ENCODE measurements around the gene CUTA. TPM values are rescaled to one million over a fixed set of nuclear protein-coding genes. Genes with fewer than 3 reads are reported as not detected.
A peak's percentile ranks its signal among the peaks of the same experiment; 100 is the strongest.

CUTA gene
- total and polyA plus RNA-seq, 2 of the 13 experiments (the other 11 are each of a cell fraction or from before 2014, with no cell fraction given), result 170 to 180 TPM

GRCh38 chr6:33410711-33411631, 6.9 kb downstream of the CUTA start, which contains the start of gene PHF1 (continued):
- peak; percentile 35 for TF ChIP-seq ZNF687 (CRISPR knock-in tag; IDR thresholded peaks at IDR 0.05)
- TF ChIP-seq KMT2A (CRISPR knock-in tag; IDR thresholded peaks at IDR 0.05), result peak; percentile 20; the same call in 1 of the 2 replicates
- 0 out of 2 replicates have a peak, but pooled peaks have one; percentile 15 for TF ChIP-seq MAZ (IDR thresholded peaks at IDR 0.05; ENCODE audit: borderline replicate concordance, low read depth, low read length)
- TF ChIP-seq MAZ (CRISPR knock-in tag; IDR thresholded peaks at IDR 0.05; ENCODE audit: low read depth), result no peak; the same call in 1 of the 2 replicates
- peak; percentile 52; the same call in 1 of the 2 replicates for TF ChIP-seq KDM2A (CRISPR knock-in tag; IDR thresholded peaks at IDR 0.05; ENCODE audit: borderline replicate concordance, low read depth)
- no peak for TF ChIP-seq ZNF343 (CRISPR knock-in tag; IDR thresholded peaks at IDR 0.05)
- TF ChIP-seq ARNT2 (CRISPR knock-in tag; IDR thresholded peaks at IDR 0.05; ENCODE audit: low read depth), result 0 out of 2 replicates have a peak, but pooled peaks have one; percentile 45
- TF ChIP-seq ZNF414 (CRISPR knock-in tag; IDR thresholded peaks at IDR 0.05), result peak; percentile 49; the same call in 1 of the 2 replicates
- TF ChIP-seq KLF6 (CRISPR knock-in tag; IDR thresholded peaks at IDR 0.05), result no peak
- peak; percentile 59; the same call in 1 of the 2 replicates for TF ChIP-seq DNMT1 (CRISPR knock-in tag; IDR thresholded peaks at IDR 0.05)
- TF ChIP-seq ZNF552 (CRISPR knock-in tag; IDR thresholded peaks at IDR 0.05; ENCODE audit: borderline replicate concordance), result no peak
- TF ChIP-seq NFKBIZ (CRISPR knock-in tag; IDR thresholded peaks at IDR 0.05), result no peak
- no peak for TF ChIP-seq NKX3-1 (CRISPR knock-in tag; IDR thresholded peaks at IDR 0.05)
- no peak for TF ChIP-seq CAMTA2 (CRISPR knock-in tag; IDR thresholded peaks at IDR 0.05; ENCODE audit: borderline replicate concordance)
- no peak for TF ChIP-seq ZNF737 (CRISPR knock-in tag; IDR thresholded peaks at IDR 0.05; ENCODE audit: borderline replicate concordance)
- no peak for TF ChIP-seq YY1 (IDR thresholded peaks at IDR 0.05; ENCODE audit: insufficient read depth, insufficient replicate concordance, low read depth, low read length)
- peak; percentile 41; the same call in 1 of the 2 replicates for TF ChIP-seq SALL1 (CRISPR knock-in tag; IDR thresholded peaks at IDR 0.05)
- TF ChIP-seq ZNF746 (CRISPR knock-in tag; IDR thresholded peaks at IDR 0.05), result peak; percentile 86
- TF ChIP-seq NPAS2 (CRISPR knock-in tag; IDR thresholded peaks at IDR 0.05; ENCODE audit: borderline replicate concordance), result no peak
- no peak for TF ChIP-seq ZNF777 (CRISPR knock-in tag; IDR thresholded peaks at IDR 0.05)
- peak; percentile 62; the same call in 1 of the 2 replicates for TF ChIP-seq RBFOX2 (IDR thresholded peaks at IDR 0.05; ENCODE audit: low read depth, low read length)

All from HepG2 (cell line).